Measurements from ENCODE around the gene ANO9. TPM values are rescaled to one million over a fixed set of nuclear protein-coding genes. Genes with fewer than 3 reads are reported as not detected.
A peak's percentile ranks its signal among the peaks of the same experiment; 100 is the strongest.

ANO9 gene
- total RNA-seq, 1 experiment from 2014 or later = not detected

DNA sequence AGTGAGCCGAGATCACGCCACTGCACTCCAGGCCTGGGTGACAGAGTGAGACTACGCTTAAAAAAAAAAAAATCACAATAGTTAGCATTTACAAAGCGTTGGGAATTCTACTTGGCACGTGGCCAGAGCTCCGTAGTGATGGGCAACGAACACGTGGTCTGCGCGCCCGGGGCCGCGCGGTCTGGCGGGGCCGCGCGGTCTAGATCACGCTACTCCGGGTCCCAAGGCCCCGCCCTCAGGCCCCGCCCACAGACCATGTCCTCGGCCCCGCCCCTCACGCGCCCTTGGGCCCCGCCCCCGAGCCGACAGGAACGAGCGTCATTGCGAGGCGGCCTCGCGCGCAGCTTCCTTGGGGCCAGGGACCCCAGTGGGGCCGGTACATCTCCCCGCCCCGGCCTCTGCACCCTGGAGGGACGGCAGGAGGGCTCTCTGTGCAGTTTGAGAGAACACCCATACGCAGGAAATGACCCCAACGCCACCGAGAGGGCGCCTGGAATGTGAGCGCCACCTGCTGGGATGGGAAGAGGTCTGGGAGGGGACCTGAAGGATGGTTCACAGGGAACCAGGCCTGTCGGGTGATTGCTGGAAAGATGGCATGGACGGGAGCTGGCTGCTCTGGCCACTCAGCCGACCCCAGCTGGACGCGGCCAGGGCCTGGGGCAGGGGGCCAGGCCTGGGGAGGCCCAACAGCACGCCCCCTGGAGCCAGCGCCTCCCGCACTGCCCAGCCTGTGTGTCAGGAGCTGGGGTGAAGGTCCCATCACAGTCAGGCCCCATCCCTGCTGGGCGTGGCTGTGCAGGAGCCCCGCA lies 6.3 kb upstream of the ANO9 start:
- no peaks in the 10 kb centered on the region for H3K27me3 ChIP-seq (replicated peaks; ENCODE audit: insufficient read depth, low read depth, low read length, poor library complexity)
- TSS peak; percentile 71 for BruUV-seq (replicated peaks)
- ChIA-PET POLR2A (ENCODE audit: low non-redundant PET) (no interaction called here), CTCF (interaction anchor here (0.6 kb wide), 1 partner anchor 33 kb away, joined by 7 read pairs; the partner anchor contains the start of gene SIGIRR)
- peak; percentile 93 for DNase-seq (ENCODE audit: low spot score)
- peak overlapping the region; percentile 95 for H3K4me3 ChIP-seq (ENCODE audit: low read depth, low read length, poor library complexity, severe bottlenecking)
- no peaks in the 10 kb centered on the region for H3K36me3 ChIP-seq (ENCODE audit: insufficient read depth, low read length, poor library complexity, severe bottlenecking)
- no peaks in the 10 kb centered on the region for H3K9me3 ChIP-seq (ENCODE audit: low read depth, low read length, poor library complexity, severe bottlenecking)
- TF ChIP-seq EZH2 (IDR thresholded peaks at IDR 0.05; ENCODE audit: borderline replicate concordance, low read depth, low read length, poor library complexity, severe bottlenecking) = no peak
- TF ChIP-seq, protein P1, sequence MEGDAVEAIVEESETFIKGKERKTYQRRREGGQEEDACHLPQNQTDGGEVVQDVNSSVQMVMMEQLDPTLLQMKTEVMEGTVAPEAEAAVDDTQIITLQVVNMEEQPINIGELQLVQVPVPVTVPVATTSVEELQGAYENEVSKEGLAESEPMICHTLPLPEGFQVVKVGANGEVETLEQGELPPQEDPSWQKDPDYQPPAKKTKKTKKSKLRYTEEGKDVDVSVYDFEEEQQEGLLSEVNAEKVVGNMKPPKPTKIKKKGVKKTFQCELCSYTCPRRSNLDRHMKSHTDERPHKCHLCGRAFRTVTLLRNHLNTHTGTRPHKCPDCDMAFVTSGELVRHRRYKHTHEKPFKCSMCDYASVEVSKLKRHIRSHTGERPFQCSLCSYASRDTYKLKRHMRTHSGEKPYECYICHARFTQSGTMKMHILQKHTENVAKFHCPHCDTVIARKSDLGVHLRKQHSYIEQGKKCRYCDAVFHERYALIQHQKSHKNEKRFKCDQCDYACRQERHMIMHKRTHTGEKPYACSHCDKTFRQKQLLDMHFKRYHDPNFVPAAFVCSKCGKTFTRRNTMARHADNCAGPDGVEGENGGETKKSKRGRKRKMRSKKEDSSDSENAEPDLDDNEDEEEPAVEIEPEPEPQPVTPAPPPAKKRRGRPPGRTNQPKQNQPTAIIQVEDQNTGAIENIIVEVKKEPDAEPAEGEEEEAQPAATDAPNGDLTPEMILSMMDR (conservative IDR thresholded peaks at IDR 0.05; ENCODE audit: low read depth, low read length) = peak; percentile 81
- peak overlapping the region; percentile 84 for H3K27ac ChIP-seq (ENCODE audit: low read depth, low read length, poor library complexity, severe bottlenecking)
- H3K4me1 ChIP-seq (ENCODE audit: insufficient read depth, low read length, poor library complexity, severe bottlenecking) = peaks cover 12% of the 10 kb centered on the region
- intact Hi-C loops (cut with micrococcal nuclease; ENCODE audit: unreplicated experiment) = loop anchor here (10.0 kb wide), 1 partner anchor 243 kb away; the partner anchor contains the start of genes BET1L and RIC8A

DNA sequence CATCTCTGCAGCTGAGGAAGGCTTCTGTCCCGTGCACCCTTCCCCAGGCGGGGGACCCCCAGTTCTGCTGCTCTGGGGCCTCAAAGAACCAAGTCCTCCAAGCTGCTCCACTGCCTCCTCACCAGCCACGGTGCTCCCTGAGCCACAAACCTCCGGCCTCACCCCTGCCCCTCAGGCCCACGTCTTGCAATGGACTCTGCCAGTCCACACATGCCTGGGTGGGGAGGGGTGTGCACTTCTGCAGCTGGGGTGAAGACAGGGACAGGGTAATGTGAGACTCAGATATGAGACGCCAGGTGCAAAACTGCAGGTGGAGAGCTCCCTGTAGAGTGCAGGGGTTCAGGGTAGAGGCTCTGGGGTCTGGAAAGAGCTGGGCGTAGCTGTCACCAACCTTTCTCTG lies 5.1 kb upstream of the ANO9 start:
- TF ChIP-seq, protein P1 (conservative IDR thresholded peaks at IDR 0.05; ENCODE audit: low read depth, low read length) = no peak
- no peak for TF ChIP-seq EZH2 (IDR thresholded peaks at IDR 0.05; ENCODE audit: borderline replicate concordance, low read depth, low read length, poor library complexity, severe bottlenecking)
- H3K9me3 ChIP-seq (ENCODE audit: low read depth, low read length, poor library complexity, severe bottlenecking) = no peaks in the 10 kb centered on the region
- intact Hi-C loops (cut with micrococcal nuclease; ENCODE audit: unreplicated experiment) = loop anchor here (10.0 kb wide), 1 partner anchor 242 kb away; the partner anchor contains the start of genes BET1L and RIC8A
- H3K27ac ChIP-seq (ENCODE audit: low read depth, low read length, poor library complexity, severe bottlenecking) = no peak overlapping the region
- ChIA-PET CTCF (no interaction called here), POLR2A (ENCODE audit: low non-redundant PET) (interaction anchor here (0.6 kb wide), 1 partner anchor 1648 kb away, joined by 3 read pairs; no protein-coding TSS in a partner anchor)
- no peaks in the 10 kb centered on the region for H3K27me3 ChIP-seq (replicated peaks; ENCODE audit: insufficient read depth, low read depth, low read length, poor library complexity)
- no peak overlapping the region for H3K4me3 ChIP-seq (ENCODE audit: low read depth, low read length, poor library complexity, severe bottlenecking)
- H3K4me1 ChIP-seq (ENCODE audit: insufficient read depth, low read length, poor library complexity, severe bottlenecking) = peaks cover 12% of the 10 kb centered on the region
- BruUV-seq (replicated peaks) = no TSS peak
- no peaks in the 10 kb centered on the region for H3K36me3 ChIP-seq (ENCODE audit: insufficient read depth, low read length, poor library complexity, severe bottlenecking)
- no peak for DNase-seq (ENCODE audit: low spot score)

DNA sequence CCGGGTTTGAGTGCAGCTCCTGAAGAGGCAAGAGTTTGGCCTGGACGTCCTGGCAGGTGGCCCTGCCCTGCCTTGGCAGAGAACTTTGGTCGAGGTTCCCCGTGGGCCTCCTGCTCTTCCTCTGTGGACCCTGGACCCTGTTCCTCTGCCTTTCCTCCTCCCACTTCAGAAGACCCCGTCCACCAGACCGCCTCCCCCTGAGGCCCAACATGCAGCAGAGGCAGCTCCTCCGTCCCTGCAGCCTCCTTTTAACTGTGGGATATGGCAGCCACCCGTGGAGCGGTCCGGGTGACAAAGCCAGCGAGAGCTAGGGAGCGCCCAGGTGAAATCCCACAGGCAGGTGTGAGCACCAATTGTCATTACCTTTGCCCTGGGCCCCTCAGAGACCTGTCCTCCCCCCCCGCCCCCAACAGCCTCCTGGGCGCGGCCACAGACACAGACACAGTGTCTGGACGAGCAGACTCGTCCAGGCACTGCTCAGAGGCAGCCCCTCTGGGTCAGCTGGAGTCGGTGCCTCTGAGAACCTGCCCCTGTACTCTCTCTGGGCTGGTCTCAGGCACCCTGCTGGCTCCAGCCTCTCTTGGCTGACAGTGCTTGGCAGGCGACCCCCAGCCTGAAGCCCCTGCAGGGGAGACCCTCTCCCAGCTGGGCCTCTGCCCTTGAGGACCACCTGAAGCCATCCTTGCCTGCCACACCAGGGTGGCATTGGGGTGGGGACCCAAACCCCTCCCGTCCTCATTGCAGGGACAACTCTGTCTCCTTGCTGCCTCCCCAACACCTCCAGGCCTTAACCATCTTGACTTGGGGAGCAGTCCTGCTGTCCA lies 4.2 kb upstream of the ANO9 start:
- H3K4me1 ChIP-seq (ENCODE audit: insufficient read depth, low read length, poor library complexity, severe bottlenecking) = peaks cover 6% of the 10 kb centered on the region
- H3K9me3 ChIP-seq (ENCODE audit: low read depth, low read length, poor library complexity, severe bottlenecking) = no peaks in the 10 kb centered on the region
- no peaks in the 10 kb centered on the region for H3K27me3 ChIP-seq (replicated peaks; ENCODE audit: insufficient read depth, low read depth, low read length, poor library complexity)
- H3K27ac ChIP-seq (ENCODE audit: low read depth, low read length, poor library complexity, severe bottlenecking) = no peak overlapping the region
- intact Hi-C loops (cut with micrococcal nuclease; ENCODE audit: unreplicated experiment) = loop anchor here (10.0 kb wide), 1 partner anchor 241 kb away; the partner anchor contains the start of genes BET1L and RIC8A
- no peak overlapping the region for H3K4me3 ChIP-seq (ENCODE audit: low read depth, low read length, poor library complexity, severe bottlenecking)
- ChIA-PET CTCF (no interaction called here), POLR2A (ENCODE audit: low non-redundant PET) (interaction anchor here (0.6 kb wide), 1 partner anchor 1649 kb away, joined by 3 read pairs; no protein-coding TSS in a partner anchor)
- BruUV-seq (replicated peaks) = no TSS peak
- TF ChIP-seq, protein P1 (conservative IDR thresholded peaks at IDR 0.05; ENCODE audit: low read depth, low read length) = no peak
- TF ChIP-seq EZH2 (IDR thresholded peaks at IDR 0.05; ENCODE audit: borderline replicate concordance, low read depth, low read length, poor library complexity, severe bottlenecking) = no peak
- no peak for DNase-seq (ENCODE audit: low spot score)
- no peaks in the 10 kb centered on the region for H3K36me3 ChIP-seq (ENCODE audit: insufficient read depth, low read length, poor library complexity, severe bottlenecking)
